T-helper 2 cell treated with Interferon-gamma antibody and Interleukin-4, amounts not matched to agents 100 ng/mL and 5 ng/mL, for 36 hours (primary cell): Measurements from ENCODE around the gene MIX23. TPM values are rescaled to one million over a fixed set of nuclear protein-coding genes. Genes with fewer than 3 reads are reported as not detected.

ENCODE experiments used
- intact Hi-C: fragments of 100-400 bp; cut with micrococcal nuclease; formaldehyde crosslinking; loops from one replicate; pipeline ENCODE4 v1.15.1; 2023
- total RNA-seq: library from RNA; stranded (reverse); gene quantifications from 2 replicates; pipeline ENCODE4 v1.2.3, GENCODE V29; 2022

MIX23 gene
- 52.3 and 52.7 TPM in 2 replicates for total RNA-seq

DNA sequence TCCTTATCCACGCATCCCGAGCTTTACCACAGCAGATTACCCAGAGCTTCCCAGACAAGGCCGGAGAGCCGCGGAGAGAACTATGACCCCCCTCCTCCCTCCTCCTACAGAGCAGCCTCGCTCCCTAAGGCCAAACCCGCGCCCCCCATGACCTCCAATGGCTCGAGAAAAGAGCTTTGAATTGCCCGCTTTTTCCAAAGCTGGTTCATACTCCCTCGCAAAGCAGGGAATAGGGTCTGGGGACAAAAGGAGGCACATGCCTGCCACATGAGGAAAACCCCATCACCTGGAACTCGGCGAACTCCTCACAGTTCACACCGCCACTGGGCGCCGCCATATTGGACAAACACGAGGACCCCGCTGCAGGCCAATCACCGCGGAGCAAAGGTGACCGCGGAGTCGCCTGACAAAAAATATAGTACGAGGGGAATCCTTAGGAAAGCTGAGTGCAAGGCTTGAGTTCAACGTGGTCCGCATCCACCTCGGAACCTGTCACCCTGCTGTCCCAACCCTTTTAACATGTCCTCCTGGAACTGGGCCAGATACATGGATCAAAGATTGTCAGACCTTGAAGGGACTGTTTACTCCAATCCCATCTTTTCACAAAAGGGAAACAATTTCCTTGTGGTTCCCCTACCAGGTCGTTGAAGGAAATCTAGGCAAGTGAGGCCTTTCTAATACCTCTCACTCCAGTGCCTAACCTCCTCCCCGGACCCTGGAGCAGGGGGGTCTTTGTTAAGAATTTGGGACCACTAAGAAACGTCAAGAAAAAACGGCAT is at the start of gene MIX23:
Gene MIX23, minus strand, starts transcription at position 344 of the 779 bp plus-strand sequence. Its CDS starts 7 bp downstream, at position 337.
- intact Hi-C loops, result loop anchor here (1.0 to 10.0 kb wide), 6 partner anchors 33 to 1641 kb away; partner anchors contain the start of genes GTF2E1, HSPBAP1, PARP14 and RABL3

DNA sequence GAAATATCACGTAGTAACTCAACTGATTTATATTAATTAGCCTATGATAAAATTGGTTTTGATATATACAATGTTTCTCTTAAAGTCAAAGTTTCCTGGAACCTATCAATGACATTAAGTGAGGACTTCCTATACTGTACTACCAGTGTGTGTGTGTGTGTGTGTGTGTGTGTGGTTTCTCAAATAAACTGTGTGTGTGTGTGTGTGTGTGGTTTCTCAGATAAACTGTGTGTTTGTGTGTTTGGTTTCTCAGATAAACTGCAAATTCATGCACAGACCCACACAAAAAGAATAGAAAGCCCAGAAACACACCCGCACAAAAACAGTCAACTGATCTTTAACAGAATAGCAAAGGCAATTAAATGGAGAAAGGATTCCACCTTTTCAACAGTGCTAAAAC is 47.3 kb upstream of the MIX23 start:
- intact Hi-C loops, result no loop called here

DNA sequence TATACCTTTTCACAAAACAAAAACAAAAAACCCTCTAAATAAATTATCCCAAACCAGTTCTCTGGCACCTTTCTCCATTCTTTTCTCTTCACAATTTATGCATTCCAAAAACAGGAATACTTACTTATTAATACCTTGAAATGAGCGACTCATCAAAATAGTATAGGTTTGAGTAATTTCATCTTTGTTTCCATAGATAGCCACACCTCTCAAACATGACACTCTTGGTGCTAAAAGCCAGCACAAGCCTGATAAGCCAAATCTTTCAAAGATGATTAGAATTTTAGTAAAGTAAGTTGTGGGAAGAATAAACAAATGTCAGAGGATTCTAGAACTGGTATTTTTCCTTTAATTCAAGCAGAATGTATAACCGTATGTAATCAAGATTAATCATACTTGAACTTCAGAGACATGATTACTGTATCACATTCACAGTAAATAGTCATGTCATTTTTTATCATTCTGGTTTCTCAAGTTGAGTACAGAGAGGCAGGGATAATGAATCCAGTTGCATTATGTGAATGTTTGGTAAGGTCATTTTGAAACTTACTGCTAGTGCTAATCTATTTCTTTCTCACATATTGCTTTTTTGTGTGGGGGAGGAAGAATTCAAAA is 44.9 kb upstream of the MIX23 start:
- intact Hi-C loops, result no loop called here

DNA sequence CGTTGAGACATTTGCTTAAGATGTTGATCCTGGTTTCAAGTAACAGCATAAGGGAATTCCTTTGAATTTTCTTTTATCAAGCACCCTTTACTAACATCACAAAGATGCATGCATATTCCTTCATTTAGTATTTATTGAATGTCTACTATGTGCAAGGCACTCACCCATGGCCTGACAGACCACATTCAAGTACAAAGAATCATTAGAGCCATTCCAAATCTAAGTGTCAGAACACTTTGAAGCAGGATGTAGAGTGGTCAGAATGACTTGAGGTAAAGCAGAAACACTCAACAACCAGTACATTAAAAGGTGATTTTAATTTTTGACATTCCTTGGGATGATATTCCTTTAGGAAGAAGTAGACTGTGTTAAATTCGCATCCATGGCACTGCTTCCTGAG is 38.8 kb upstream of the MIX23 start:
- intact Hi-C loops, result no loop called here

DNA sequence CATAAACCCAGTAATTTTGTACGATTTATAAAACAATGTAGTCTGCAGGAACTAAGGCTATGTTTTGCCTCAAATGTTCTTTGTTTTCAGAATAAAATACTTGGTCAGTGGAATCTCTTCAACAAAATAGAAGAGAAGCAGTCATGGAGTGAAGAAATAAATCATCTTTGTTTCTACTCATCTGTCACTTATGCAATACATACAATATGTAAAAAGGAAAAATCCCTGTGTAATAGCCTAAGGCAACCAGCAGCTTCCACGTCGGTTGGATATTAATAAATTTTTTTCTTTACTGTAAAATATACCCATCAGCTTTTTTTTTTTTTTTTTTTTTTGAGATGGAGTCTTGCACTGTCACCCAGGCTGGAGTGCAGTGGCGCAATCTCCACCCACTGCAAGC is 38.1 kb upstream of the MIX23 start:
- intact Hi-C loops, result no loop called here

DNA sequence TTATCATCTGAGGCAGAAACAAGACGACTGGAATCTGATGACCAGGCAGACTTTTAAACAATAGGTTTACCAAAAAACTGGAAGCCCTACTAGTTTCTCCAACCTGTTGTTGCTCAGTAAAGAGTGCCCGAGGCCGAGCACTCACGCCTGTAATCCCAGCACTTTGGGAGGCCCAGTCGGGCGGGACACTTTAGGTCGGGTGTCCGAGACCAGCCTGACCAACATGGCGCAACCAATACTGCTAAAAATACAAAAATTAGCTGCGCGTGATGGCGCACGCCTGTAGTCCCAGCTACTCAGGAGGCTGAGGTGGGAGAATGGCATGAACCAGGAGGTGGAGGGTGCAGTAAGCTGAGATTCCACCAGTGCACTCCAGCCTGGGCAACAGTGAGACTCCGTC is 33.9 kb upstream of the MIX23 start:
- intact Hi-C loops, result loop anchor here (1.0 to 2.0 kb wide), 9 partner anchors 34 to 871 kb away; partner anchors contain the start of genes DTX3L, GOLGB1, HCLS1 and KPNA1

DNA sequence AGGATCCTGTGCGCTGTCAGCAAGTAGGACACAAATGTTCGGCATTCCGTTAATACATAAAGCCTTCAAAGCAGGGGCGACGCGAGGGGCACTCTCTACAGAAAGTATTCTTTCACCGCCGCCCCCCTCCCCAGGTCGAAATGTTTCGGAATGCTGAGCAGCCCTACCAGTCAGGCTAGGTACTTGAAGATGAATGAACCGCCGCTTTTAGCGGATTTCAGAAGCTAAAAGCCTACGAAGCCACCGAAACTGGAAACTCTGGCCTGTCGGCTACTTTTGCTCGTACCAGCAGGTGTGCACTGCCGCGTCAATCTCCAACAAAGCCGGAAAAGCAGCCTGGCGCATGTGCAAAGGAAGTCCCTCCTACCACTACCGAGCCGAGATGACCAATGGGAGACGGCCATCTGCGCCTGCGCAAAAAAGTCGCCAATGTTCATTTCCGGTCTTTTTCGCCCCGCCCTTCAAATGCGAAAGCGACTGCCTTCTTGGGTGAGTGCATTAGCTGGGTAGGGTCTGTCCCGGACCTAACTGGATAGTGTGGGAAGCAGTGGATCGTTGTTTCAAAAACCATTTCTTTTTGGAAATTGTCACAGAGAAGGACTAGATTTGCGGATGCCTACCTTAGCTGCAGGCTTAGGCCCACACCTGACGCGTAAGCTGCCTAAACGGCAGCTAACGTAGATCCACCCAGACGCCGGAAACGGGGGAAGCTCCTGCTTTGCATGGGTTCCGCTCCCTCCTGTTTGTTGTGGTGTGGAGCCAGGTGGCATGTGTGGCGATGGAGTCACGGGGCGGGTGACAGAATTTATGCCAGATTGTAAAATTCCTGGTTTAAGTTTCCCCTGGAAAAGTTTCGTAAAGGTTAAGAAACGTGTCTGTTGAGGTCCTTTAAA is 33.0 kb upstream of the MIX23 start, which contains the start of gene WDR5B:
Gene WDR5B, minus strand, starts transcription at position 301 of the 893 bp plus-strand sequence. CDS start 534 bp downstream, outside the sequence.
- intact Hi-C loops, result loop anchor here (1.0 to 2.0 kb wide), 9 partner anchors 33 to 870 kb away; partner anchors contain the start of genes DTX3L, GOLGB1, HCLS1 and KPNA1

DNA sequence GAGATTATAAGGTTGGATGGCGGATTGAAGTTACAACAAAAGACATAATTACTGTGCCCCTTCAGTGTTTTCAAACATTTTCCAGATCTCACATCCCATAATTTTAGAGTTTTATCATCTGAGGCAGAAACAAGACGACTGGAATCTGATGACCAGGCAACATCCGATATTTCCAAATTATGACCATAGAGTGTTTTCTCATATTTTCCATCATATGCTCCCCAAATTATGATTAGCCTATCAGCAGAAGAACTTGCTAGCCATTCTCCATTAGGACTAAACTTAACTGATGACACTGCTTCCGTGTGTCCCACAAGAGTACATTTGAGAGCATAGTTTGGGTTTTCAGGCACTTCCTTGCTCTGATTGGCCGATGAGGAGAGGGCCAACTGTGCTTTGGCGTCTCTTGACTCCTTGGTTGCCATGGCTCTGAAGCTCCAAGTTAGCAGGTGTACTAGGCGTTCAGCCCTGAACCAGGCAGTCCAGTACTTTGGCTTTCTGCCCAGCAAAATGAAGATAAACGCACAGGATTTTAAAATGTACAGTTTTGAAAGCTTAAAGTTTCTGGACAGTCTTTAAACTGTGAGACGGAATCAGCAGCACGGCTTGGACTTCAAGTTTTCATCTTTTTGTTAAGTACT is 32.2 kb upstream of the MIX23 start:
- intact Hi-C loops, result no loop called here

DNA sequence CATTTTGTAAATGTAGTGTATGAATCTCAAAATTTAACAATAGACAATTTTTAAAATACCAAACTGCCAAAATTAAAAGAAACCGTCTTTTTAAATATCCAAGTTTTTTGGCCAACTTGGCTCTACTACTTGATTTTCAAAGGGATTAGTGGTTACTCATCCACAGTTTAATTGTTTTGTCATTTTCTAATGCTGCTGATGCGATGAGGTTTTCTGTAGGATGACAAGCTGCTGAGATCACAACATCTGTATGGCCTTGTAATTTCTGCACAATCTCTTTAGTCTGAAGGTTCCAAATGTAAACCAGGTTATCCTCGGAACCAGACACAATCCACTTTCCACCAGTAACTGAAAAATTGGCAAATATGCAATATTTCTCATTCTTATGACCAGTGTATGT is 31.4 kb upstream of the MIX23 start:
- intact Hi-C loops, result no loop called here

DNA sequence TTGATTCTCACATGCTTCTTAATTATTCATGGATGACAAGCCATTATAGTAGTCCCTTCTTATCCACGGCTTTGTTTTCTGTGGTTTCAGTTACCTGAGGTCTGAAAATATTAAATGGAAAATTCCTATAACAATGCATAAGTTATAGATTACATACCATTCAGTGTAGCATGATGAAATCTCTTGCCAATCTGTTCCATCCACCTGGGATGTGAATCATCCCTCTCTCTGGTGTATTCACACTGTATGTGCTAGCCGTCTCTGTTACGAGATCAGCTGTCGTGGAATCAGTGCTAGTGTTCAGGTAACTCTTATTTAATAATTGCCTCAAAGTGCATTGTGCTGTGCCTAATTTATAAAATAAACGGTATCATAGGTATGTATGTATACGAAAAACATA is 27.6 kb upstream of the MIX23 start:
- intact Hi-C loops, result no loop called here

DNA sequence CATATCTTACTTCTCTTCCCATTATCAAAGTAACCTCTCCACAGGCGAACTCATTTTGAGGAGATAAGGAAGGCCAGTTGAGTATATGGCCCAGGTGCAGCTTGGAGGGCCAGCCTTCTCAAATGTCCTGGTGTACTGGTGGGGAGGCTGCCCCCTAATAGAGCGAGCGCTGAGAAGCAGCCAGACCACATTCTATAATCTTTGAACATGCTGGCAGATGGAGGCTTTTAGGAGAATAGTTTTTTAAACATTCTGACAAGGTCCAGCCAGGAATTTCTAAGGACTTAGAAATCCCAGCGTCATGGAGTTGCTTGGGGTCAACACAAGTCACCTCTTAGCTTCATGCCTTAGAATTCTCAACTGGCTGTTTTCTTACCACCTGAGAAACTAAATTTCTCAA is 27.1 kb upstream of the MIX23 start:
- intact Hi-C loops, result no loop called here

DNA sequence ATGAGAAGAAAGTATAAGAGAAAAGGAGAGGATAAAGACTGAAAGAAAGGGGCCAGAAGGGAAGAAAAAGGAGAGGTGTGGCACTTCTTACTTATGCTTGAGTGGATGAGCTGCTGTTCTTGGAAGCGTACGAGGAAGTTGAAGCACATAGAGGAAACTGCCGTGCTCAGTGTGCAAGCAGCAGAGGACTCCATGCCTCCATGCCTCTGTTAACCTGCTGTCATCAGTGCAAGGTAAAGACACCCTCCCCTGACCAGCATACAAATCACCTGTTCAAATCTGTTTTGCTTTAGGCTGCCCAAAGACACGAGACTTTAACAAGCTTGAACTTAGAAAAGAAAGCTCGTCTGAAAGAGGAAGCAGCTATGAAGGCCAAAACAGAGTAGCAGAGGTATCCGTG is 26.4 kb upstream of the MIX23 start:
- intact Hi-C loops, result no loop called here

DNA sequence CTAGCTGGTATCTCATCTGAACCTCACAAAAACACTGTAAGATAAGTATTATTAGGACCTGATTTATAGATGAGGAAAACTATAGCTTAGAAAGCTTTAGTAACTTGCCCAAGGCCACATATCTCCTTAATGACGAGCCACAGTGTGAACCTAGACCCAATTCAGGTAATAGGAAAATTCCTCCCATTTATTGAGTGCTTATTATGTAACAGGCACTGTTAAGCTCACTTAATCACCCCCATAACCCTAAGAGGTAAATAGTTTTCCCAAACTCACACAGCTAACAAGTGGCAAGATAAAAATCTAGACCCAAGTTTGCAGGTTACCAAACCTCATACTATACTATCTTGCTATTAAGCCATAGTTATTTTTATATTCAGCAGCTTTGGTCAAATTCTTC is 24.9 kb upstream of the MIX23 start:
- intact Hi-C loops, result no loop called here

DNA sequence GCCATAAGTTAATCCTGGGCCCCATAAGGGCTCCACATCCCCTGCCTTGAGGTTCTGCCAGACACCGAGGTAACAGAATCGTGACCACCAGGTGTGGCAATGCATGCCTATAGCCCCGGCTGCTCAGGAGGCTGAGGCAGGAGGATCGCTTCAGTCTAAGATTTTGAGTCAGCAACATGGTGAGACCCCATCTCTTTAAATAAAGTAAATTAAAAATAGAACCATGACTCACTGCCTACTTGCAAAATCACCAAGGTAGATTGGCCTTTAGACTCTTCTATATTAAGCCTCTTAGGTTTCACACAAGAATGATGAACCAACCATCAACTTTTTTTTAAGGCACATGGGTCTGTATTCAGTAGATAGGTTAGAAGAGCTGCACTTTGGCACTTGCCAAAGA is 23.2 kb upstream of the MIX23 start:
- intact Hi-C loops, result no loop called here

DNA sequence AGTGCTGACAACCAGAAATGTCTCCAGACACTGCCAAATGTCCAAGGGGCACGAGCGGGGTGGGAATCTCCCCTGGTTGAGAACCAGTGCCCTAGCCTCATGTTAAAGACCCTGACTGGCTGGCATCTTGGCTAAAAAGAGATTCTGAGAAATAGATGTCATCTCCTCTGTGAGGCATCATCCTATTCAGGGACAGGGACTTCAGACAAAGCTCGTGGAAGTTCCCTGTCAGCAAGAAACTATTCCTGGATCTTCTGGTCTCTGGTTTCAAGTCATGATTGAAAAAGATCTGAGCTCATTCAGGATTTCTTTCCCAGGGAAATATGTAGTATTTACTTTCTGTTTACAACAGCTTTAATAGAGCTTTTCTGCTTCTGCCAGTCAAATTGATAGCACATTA is 22.0 kb upstream of the MIX23 start:
- intact Hi-C loops, result no loop called here

DNA sequence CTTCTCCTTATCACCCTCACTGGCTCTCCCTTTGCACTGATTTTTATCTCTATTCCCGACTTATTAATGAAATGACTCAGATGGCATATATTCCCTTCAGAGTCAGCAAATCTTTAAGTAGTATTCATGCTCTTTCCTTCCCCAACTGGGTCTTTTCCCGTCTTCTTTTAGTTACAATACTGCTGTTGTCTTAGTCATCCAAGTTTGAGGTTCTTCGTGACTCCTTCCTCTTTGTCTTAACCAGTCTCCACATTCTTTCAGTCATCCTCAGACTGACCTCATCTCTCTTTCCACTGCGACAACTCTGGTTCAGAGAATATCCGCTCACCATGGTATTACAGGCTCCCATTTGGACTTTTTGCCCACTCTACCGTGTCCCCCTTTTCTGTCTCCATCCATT is 20.5 kb upstream of the MIX23 start:
- intact Hi-C loops, result no loop called here

DNA sequence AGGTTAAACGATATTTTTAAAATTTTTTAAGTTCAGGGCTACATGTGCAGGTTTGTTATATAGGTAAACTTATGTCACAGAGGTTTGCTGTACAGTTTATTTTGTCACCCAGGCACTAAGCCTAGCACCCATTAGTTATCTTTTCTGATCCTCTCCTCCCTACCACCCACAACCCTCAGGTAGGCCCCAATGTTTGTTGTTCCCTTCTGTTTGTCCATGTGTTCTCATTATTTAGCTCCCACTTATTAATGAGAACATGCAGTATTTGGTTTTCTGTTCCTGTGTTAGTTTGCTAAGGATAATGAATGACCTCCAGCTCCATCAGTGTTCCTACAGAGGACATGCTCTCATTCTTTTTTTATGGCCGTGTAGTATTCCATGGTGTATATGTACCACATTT is 15.9 kb upstream of the MIX23 start:
- intact Hi-C loops, result loop anchor here (10.0 kb wide), 1 partner anchor 626 kb away; the partner anchor contains the start of gene SEMA5B

DNA sequence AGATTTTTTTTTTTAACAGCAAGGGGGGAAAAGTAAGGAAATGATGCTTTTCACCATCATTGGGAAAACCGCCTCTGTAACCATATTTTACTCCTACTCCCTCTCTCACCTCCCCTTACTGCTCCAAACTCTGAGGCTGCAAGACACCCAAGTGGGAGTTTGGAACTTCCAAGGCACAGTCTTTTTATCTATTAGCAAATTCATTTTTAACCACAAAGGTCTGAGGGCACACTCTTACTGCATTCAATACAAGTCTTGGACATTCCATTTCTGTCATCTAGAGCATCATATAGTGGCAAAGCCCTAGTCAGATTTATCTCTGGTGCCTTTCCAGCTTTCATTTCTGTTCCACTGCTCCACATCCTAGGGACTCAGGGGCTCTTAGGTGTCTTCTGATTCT is 14.2 kb upstream of the MIX23 start:
- intact Hi-C loops, result loop anchor here (10.0 kb wide), 1 partner anchor 628 kb away; the partner anchor contains the start of gene SEMA5B

DNA sequence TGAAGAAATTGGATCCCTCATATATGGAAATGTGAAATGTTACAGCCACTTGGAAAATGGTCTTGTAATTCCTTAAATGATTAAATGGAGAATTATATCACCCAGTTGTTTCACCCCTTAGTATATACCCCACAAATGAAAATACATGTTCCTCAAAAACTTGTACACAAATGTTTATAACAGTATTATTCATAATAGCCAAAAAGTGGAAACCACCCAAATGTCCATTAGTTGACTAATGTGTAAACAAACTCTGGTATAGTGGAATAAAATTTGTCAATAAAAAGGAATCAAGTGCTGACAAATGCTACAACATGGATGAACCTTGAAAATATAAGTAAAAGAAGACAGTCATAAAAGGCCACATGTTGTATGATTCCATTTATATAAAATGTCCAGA is 13.5 kb upstream of the MIX23 start:
- intact Hi-C loops, result loop anchor here (10.0 kb wide), 1 partner anchor 628 kb away; the partner anchor contains the start of gene SEMA5B

DNA sequence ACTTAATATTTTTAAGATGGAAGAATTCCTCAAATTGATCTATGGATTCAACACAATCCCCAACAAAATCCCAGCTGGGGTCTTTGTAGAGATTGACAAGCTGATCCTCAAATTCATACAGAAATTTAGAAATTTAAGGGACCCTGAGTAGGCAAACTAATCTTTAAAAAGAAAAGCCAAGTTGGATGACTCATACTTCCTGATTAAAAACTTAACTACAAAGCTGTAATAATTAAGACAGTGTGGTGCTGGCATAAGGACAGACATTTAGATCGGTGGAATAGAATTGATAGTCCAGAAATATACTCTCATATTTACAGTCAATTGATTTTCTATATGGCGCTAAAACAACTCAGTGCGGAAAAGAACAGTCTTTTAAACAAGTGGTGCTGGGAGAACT is 12.6 kb upstream of the MIX23 start:
- intact Hi-C loops, result loop anchor here (10.0 kb wide), 1 partner anchor 629 kb away; the partner anchor contains the start of gene SEMA5B

DNA sequence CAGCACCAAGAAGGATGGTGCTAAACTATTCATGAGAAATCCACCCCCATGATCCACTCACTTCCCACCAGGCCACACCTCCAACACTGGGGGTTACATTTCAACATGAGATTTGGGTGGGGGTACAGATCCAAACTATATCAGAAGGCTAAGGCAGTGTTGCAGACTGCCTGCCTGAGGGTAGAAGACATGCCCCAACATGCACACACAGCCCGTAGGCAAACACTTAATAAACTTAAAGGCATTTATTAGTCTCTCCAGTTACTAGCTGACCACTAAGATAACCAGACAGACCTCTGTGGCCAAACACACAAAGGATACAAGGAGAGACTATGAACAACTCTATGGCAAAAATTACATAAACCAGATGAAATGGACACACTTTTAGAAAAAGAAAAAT is 11.1 kb upstream of the MIX23 start:
- intact Hi-C loops, result loop anchor here (10.0 kb wide), 1 partner anchor 631 kb away; the partner anchor contains the start of gene SEMA5B
